CD4-positive, alpha-beta T cell treated with Interleukin-6 at 100 ng/mL for 8 hours (primary cell): ENCODE data around the gene MR1.

Experiments used
- DNase-seq: peaks from one replicate; pipeline ENCODE4 v3.0.0-alpha.2; 2020; ENCODE audit warnings: mixed read lengths, low spot score

MR1 gene

GRCh38 chr1:181033799-181034451 lies at the start of gene MR1:
MR1 (plus strand) TSS chr1:181033983; CDS start chr1:181034008, 25 bp downstream.
- DNase-seq = peak; percentile 80

- no peak for DNase-seq
Measured at GRCh38 chr1:180988253-180988752, 45.5 kb upstream of the MR1 start.

GRCh38 chr1:180994262-180994661 lies 39.5 kb upstream of the MR1 start:
- DNase-seq = no peak

DNA sequence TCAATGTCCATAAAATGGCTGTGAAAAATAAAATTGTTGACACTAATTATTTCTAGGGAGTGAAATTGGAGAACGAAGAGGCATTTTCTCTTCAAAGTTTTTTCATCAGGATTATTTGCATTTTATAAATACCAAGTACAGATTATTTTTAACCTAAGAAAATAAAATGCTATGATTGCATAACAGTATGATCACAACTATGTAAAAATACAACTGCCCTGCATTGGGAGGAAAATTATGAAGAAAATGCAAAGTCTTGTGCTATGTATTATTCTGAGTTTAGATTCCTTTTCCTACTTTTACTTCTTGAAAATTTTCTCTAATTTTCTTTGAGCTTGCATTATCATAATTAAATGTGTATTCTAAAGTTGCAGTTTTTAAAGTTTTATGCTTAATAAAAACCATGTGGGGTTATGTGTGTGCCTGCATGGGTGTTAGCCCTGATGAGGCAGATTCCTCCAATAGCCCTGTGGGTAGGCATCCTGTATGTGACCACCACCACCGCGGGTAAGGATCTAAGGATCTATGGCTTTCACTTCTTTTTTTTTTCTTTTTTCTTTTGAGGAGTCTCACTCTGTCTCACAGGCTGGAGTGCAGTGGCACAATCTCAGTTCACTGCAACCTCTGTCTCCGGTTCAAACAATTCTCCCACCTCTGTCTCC lies 35.8 kb upstream of the MR1 start:
- DNase-seq = no peak

GRCh38 chr1:181001091-181001780 lies 32.5 kb upstream of the MR1 start:
- DNase-seq = no peak

- no peak for DNase-seq
Measured at GRCh38 chr1:181002582-181003172, 31.1 kb upstream of the MR1 start.

DNA sequence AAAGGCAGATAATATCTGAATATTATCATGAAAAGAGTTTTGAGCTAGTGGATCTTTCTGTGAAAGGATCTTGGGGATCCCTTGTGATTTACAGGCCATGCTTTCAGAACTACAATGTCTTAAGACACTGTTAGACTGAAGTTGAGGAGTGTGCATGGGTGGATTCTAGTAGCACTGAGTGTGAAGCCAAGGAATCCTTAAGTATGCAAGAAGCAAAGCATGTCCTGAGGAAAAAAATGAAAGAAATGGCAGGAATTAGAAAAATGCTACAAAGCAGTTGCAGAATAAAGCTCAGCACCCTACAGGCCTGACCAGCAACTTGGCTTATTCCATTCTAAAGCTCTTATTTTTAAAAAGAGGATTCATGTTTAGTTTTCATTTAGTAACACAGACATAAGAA lies 23.0 kb upstream of the MR1 start:
- no peak for DNase-seq

DNA sequence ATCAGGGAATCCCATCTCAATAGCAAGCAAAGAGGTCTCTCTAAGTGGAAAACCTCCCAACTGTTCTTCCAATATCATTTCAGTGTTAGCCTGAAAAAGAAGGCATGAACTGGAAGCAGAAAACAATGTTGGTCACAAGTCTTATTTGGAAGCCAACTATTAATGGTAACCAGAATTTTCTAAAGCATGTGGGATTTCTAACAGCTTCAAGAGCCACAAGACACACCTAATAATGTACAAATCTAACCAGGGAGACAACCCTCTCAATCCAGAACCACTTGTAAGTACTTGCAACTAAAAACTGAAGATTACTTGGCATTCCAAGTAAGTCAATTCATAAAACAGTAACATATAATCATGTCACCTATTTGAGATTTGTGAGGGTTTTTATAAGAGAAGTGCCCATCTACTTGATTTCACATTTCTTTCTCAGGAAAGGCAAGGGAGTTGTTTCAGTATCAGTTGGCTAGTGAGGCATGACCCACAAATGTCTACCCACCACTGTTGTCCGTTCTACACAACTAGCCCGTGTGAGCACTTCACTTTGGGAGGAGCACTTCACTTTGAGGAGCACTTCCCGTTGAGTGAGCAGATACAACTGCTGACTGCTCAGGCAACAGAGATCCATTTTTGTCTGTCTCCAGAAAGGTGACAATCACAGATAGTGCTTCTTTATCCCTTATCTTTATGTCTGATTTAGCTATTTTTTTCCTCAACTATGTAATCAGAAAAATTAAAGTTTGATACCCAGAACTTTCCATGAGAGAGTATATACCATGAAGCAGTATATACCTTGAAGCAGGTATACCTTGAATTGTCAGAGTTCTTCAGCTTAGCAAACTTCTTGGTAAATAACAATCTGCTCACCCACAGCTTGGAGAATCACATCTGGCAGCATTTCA lies 22.2 kb upstream of the MR1 start:
- no peak for DNase-seq

GRCh38 chr1:181012203-181012745 lies 21.5 kb upstream of the MR1 start:
- DNase-seq = no peak

- no peak for DNase-seq
Measured at GRCh38 chr1:181013144-181013543, 20.6 kb upstream of the MR1 start.

DNA sequence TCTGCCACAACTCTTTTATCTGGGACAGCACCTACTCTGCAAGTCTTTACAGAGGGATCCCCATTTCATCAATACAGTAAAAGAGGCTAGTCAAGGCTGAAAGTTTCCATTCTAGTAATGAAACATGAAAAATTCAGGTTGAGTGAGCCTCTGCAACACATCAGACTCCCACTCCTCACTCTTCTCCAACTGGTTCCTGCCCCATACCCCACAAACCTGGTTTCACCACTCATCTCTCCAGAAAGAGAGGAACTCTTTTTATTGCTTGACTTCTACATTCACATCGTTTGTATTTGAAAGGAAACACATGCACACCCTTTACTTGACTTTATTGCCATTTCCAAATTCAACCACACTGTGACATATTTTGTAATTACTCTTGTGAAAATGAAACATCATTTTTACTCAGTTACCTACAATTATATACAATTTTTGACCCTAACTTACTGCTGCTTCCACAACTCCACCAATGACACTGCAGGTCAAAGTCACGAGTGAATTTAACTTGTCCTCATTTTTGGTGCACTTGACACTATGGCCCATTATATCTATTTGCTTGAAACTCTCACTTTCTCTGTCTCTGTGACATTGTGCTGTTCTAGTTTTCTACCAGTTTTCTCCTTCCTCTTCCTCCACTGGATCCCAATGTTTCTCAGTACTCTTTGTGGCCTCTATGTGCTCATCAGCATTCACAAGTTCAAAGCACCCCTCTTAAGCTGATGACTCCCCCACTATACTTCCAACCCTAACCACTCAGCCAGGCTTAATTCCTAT lies 19.1 kb upstream of the MR1 start:
- DNase-seq = no peak

DNA sequence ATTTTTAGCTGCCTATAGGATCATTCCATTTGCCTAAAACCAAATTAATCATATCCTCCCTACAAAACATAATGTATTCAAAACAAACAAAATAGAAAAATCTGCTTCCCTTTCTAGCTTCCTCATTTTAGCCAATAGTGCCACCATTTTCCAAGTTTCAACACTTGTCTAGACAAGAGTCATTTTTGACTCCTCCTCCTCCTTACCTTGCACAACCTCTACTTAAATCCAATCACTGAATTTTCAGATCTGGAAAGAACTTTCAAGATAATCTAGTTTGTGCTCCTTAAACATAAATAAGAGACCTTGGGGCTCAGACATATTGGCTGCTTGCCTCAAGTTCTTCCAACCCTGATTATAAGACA lies 18.6 kb upstream of the MR1 start:
- no peak for DNase-seq

DNA sequence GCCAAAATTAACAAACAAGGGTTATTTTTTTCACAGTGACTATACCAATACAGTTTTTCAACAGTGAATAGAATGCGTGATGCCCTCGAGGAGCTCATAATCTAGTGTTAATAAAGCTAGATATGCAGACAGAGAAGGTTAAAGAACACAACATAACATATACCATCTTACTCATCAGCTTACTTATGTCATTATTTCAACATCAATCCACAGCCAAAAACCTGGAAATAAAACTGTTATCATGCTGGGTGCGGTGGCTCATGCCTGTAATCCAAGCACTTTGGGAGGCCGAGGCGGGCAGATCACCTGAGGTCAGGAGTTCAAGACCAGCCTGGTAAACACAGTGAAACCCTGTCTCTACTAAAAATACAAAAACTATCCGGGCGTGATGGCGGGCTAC lies 17.2 kb upstream of the MR1 start:
- DNase-seq = no peak

DNA sequence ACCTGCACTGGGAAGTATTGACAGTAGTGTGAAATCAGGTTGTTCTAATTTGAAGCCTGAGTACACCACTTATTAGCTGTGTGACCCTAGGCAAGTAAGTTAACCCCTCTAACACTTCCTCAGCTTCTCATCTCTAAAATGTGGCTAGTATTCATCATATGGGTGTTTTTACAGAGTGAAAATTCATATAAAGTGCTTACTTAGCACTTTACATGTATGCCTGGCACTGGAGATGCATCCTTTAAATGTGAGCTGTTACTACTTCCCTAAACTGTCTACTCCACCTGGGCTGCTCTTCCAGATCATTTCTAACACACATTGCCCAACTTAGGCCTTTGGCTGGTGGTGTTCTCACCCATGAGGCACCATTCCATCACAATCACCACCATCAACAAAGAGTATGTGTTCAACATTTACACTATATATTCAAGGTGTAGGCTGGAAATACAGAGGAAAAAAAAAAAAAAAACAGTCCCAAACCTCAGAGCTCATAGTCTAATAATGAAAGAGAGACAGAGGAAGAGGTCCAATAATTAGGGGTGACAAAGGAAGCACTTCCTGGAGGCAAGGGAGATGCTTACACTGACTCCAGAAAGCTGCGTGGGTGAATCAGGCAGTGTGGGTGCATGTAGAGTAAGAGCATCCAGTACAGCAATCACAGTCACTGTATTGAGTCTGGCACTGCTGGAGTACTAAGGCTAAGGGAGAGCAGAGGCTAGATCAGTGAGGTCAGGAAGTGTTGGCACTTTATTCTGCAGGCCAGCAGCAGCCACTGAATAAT lies 14.7 kb upstream of the MR1 start:
- DNase-seq = no peak

DNA sequence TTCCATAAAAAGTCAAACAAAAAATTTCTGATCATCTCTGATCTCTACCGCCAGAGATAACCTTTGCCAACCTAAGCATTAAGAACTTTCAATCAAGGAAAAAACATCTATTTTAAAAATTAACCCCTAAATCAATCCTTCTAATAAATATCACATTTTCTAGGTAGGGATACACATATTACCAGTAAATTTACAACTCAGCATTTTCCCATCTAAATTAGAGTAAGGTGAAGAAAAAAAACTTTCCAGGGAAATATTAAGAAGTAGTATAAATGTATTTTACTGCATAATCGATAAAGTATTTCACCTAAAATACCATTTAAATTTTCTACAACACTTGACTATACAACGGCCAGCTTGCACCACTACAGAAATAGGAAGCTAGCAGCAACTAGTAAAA lies 12.6 kb upstream of the MR1 start:
- no peak for DNase-seq

- DNase-seq = peak; percentile 48
Measured at GRCh38 chr1:181021811-181022434, 11.9 kb upstream of the MR1 start.

DNA sequence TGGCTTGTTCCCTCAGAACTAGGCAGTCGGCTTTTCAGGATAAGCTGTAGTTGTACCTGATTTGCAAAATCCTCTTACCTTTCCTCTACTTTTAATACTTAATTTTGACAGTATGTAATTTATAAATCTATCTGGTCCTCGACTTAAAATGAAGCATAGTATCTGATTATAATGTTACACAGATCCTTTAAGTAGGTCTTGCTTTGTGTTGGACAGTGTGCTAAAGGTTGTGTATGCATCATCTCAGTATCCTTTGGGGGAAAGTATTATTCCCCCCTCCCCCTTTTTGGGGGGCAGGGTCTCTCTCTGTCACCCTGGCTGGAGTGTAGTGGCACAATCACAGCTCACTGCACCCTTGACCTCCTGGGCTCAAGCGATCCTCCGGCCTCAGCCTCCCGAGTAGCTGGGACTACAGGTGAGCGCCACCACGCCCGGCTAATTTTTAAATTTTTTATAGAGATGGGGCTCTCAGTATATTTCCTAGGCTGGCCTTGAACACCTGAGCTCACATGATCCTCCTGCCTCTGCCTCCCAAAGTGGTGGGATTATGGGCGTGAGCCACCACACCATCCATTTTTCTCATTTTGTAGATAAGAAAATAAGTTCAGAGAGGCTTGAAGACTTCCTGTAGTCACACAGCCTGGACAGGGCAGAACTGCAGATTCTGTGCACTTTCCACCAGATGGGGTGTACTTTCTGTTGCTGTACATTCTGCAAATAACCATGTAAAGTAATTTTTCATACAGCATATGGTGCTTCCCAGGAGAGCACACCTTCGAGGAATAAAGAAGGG lies 10.3 kb upstream of the MR1 start:
- DNase-seq = no peak

DNA sequence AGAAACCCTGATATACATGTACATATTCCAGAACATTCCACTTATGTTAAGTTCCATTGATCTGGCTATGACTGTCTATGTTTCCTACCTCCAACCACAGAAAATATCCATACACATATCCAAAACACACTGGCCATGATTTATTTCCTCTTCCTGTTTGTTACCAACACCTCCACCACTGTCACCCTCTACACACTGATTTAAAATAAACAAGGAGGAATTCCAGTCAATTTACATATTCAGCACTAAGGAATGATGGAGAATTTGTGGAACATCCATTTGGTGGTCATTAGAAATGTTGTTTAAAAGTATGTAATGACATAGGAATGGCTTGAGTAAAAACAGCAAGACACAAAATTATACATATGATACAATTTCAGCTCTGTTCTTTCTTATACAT lies 5.6 kb upstream of the MR1 start:
- no peak for DNase-seq

- no peak for DNase-seq
Measured at GRCh38 chr1:181028615-181029014, 5.2 kb upstream of the MR1 start.
